ENCODE results near the gene FARP1.
A peak's percentile ranks its signal among the peaks of the same experiment; 100 is the strongest.

The FARP1 gene

DNA sequence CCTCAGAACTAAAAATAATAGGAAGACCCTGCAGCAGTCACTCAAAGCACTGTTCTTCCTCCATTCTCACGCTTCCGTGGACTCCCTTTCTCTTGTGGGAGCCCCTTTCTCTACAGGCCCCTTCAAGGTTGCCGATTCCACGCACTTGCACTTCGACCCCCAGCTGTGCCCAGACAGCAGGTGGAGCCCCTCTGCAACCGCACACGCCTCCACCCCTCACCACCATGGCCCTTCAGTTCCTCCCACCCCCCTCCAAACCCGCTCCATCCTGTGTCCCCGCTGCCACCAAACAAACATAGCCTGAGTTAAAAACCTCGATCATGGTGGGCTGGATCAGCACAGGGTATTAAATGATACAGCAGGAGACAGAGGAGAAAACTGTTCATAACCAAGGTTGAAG, 331.4 kb downstream of the FARP1 start:
- no peak for DNase-seq

DNA sequence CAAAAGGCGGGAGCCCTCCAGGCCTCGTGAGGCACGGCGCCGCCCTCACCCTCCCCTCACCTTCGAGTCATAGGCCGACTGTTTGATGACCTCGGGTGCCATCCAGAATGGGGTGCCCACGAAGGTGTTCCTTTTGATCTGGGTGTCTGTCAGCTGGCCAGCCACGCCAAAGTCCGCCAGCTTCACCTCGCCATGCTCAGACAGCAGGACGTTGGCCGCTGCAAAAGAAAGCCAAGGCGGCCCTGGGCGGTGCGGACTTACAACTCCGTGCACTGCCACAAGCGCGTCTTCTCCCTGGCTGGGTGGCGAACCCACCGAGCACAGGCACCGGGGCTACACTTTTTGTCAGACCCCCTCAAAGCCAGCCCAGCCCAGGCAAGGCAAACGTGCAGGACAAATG, 331.9 kb downstream of the FARP1 start:
- no peak for DNase-seq

DNA sequence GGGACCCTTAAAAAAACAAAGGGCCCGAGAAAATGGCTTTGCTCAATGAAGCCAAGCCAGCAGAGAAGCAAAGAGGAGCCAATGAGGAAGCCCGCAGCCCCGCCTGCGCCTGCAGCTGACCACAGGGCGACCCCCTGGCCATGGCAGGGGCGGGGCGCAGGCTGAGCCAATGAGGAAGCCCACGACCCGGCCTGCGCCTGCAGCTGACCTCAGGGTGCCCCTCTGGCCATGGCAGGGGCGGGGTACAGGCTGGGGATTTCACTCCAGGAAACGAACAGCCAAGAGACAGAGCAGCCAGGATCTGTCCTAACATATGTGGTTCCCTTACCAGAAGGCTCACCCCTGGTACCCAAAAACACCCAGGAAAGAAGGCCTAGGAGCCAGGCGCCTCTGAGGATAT, 332.6 kb downstream of the FARP1 start:
- no peak for DNase-seq

GRCh38 chr13:98476106-98476505, 333.2 kb downstream of the FARP1 start:
- DNase-seq, result peak in 4 of 5 donors; percentile 42 to 63 (median 58)

- DNase-seq, result peak; percentile 70 to 95 (median 79)
Measured at GRCh38 chr13:98476538-98476966, 333.7 kb downstream of the FARP1 start.

GRCh38 chr13:98478189-98479129, 335.6 kb downstream of the FARP1 start:
- DNase-seq, result peak in 1 of 5 donors; percentile 28

DNA sequence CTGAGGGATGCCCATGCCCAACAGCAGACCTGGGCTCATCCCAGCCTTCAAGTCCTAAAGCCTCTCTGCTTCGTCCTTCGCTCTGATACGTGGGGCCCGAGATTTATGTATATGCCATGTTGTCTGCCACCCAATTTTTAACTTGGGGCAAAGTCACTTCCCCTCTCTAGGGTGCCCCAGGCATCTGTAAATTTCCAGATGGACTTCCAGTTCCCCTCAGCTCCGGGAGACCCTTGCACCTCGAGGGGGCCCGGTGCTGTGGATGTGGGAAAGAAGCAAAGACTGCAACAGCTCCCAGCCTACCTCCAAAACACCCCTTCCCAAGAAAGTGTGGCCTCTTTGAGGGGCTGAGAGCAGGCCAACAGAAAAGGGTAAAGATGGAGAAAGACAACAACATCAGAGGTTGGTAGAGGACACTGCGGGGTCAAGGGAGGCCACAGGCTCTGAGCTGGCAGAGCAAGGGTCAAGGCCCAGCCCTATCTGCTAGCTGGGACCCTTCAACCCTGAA, 336.7 kb downstream of the FARP1 start:
- DNase-seq, result no peak

GRCh38 chr13:98480915-98481877, 338.3 kb downstream of the FARP1 start:
- peak in 1 of 5 donors; percentile 59 for DNase-seq

DNA sequence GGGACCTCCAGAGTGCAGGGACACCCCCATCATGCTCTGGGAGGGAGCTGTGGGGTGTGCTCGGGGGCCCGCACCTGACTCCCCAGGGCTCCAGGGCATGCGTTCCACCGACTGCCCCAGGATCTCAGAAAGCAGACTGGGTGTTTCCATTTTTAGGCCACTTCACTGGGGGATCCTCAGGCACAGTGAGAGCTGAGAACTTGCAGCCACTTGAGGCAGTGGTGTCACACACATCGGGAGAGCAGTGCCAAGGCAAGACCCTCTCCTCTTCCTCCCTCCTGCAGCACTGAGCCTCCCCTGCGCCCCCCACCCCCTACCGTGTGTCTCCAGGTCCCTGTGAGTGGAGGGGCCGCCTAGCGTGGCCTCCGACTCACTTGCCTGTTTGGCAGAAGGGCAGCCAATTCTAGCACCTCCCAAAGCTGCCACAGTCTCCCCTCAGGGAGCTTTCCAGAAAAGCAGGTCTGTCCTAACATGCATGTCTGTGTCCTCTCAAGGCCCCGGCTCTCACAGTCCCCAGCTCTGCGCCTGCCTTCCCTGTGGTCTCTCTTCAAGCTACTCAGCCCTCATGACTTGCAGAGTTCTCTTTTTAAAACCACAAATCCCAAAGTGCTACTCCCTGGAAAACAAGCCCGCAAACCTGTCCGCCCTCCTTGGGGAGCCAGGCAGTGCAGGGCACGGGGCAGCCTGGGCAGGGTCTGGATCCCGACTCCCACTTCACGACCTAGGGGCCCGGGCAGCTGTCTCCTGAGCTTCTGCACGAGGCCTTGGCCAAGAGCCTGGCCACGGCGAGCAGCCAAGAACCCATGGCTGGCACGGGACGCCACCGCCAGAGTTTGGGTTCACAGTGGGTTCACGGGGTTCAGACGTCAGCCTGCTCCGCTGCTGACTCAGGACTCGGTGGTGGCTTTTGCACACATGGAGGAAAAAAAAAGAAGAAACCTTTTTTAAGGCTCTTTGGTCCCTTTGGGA, 339.9 kb downstream of the FARP1 start:
- no peak for DNase-seq

DNA sequence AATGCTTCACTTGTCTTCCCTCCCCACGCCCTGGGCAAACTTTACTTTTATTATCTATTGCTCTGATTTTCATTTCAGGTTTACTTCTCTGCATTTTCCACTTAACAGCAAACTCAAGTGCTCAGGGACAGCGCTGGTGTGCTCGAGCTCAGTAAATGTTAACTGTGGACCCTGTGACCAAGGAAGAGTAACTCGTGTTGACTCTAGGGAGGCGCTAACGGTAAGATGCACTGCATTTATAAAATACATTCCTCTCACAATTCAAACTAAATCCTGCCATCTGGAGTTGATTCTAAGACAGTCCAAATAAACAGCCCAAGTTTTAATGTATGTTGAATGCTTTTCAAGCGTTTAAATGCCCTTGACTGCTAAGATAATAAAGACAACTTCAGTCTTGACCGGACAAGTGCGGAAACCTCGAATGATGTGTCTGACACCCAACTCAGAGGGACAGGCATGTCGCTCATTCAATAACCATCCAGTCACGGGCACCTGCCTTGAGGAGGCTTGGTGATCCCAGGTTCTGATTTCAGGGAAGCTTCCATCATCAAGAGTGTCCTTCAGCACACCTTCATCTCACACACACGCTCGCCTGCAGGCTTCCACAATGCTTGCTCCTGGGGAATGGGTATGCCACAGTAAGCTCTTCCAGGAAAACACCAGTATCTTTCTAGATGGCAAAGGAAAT, 340.9 kb downstream of the FARP1 start:
- no peak for DNase-seq

- DNase-seq, result peak; percentile 34 to 80 (median 61)
Measured at GRCh38 chr13:98484289-98485219, 341.7 kb downstream of the FARP1 start.

- DNase-seq, result no peak
Measured at GRCh38 chr13:98485561-98485960, 342.7 kb downstream of the FARP1 start.

- no peak for DNase-seq
Measured at GRCh38 chr13:98486412-98486811, 343.5 kb downstream of the FARP1 start.

GRCh38 chr13:98487016-98487415, 344.1 kb downstream of the FARP1 start:
- DNase-seq, result no peak

DNA sequence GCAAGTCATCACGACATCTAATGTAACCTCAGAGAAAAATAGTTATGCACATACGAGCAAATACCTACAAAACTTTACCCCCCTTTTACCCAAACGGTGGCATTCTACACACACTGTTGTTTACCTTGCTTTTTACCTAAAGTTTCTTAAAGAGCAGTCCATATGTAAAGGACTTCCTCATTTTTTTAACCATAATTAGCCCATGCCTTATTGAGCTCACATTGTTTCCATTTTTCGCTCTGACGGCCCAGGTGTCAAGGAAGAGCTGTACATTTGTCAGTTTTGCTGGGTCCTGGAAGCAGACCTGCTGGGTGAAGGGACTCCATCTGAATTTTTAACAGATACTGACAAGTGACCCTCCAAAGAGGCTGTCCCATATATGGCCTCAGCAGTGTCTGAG, 344.6 kb downstream of the FARP1 start:
- no peak for DNase-seq

- DNase-seq, result no peak
Measured at GRCh38 chr13:98488736-98489135, 345.8 kb downstream of the FARP1 start.

DNA sequence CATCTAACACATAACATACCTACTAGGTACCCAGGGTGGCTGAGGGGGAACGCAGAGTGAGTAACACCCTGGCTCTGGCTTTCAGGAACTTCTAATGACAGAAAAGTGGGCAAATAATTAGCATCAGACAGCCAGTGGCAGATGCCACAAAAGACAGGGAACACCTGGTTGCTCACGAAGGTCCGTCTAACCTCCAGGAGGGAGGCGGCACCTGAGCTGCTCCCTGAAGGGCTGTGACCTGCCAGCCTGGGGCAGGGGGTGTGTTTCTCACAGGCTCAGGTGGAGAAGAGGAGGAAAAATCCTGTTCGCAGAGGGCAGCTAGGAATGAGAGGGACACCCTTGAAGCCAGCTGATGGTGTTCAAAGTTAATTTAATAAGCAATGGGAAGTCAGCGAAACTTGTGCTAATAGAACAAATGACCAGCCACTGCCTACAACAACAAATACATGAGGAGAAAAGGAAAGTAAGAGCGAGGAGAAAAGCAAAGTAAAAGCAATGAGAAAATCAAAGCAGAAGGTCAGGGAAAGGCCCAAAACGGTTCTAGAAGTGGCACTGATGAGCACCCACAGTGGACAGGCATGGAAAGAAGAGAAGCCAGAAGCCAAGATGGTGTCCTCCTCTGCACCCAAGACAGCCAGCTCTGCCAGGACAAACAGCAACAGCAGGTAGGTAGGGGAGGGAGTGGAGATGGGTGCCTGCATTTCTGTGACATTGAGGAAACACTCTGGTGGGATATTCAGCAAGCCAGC, 346.7 kb downstream of the FARP1 start:
- no peak for DNase-seq

DNA sequence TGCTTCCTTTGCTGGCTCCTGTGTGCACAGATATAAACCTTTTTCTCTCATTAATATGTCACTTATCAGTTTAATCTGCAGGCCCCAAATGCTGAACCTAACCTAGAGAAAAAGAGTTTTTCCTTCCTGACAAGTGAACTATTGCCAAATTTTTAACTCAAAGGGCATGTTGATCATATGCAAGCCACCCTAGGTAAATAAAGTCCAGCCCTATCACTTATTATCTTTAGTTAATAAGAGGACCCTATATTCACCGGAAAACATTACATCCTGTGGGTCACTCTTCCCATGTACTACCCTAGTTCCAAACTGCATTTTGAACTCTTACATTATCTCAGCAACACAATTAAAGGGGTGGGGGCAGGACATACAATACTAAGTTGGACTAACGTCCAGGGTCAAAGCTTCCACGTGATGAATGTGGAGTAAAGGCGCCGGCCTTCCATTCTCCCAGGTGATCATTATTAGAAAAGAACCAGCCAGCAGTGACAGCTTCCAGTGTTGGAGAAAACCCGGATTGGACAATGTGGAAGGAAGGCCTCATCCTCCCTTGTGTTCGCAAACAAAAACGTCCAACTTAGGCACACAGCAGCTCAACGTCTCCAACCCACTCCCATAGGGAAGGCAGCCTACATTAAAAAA, 347.4 kb downstream of the FARP1 start:
- no peak for DNase-seq

DNA sequence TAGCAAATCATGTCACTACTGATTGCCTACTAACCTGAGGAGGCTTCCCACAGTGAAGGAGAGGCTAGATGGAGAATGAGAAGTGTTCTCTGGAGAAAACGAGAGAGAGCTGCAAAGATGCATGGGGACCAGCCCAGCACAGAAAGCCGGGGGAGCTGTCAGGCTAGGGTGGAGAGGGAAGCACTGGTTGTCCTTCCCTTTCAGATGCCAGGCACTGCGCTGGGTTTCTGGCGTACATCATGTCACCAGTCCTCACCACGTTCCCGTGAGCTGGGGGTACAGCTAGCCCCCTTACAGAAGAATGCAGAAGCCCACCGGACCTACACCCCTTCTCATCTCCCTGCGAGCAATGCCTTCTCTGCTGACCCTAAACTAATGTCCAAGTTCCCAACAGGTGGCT, 348.0 kb downstream of the FARP1 start:
- DNase-seq, result no peak

All from T-helper 1 cell (primary cell).